RWPE1 (cell line): Measurements from ENCODE around the gene MAGI1.

Source experiments
- CTCF ChIA-PET: fragments of 350-600 bp; sonication (Branson Sonifier 250); formaldehyde crosslinking; extraction: SDS; loops from one replicate; lab custom pipeline; 2021; lab: Yijun Ruan, JAX
- POLR2A ChIA-PET: fragments of 400-600 bp; formaldehyde crosslinking; extraction: SDS; loops from one replicate; lab custom pipeline; 2020; ENCODE audit warnings: antibody characterized with exemption; ENCODE audit not compliant: low non-redundant PET; lab: Yijun Ruan, JAX
- DNase-seq: peaks from one replicate; pipeline ENCODE4 v3.0.0; 2012; ENCODE audit warnings: low spot score
- H3K27ac ChIP-seq: fragments of 450-650 bp; 2 replicates; pipeline ENCODE4 v1.5.1; 2017
- TF ChIP-seq, protein P1 (sequence below): fragments of 450-650 bp; conservative IDR thresholded peaks from 2 replicates; pipeline ENCODE4 v1.5.1; 2017; ENCODE audit warnings: low read depth, mild to moderate bottlenecking

The MAGI1 gene

DNA sequence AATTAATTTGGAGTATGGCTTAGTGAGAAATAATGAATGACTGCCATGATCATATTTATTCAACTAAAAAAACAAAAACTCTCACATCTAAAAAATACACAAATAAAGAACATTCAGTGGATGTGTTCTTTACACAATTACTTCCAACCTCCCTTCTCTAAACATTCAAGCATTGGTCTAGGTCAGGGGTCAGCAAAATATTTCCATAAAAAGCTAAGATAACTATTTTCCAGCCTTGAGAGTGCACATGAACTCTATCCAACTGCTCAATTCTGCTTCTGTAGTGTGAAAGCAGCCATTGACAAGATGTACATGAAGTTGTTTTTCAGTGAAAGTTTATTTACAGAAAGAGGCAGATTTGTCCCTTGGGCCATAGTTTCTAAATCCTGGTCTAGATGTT lies 406.3 kb downstream of the MAGI1 start:
- DNase-seq: no peak
- ChIA-PET POLR2A (no interaction called here), CTCF (no interaction called here)
- H3K27ac ChIP-seq: no peak overlapping the region
- TF ChIP-seq, protein P1, sequence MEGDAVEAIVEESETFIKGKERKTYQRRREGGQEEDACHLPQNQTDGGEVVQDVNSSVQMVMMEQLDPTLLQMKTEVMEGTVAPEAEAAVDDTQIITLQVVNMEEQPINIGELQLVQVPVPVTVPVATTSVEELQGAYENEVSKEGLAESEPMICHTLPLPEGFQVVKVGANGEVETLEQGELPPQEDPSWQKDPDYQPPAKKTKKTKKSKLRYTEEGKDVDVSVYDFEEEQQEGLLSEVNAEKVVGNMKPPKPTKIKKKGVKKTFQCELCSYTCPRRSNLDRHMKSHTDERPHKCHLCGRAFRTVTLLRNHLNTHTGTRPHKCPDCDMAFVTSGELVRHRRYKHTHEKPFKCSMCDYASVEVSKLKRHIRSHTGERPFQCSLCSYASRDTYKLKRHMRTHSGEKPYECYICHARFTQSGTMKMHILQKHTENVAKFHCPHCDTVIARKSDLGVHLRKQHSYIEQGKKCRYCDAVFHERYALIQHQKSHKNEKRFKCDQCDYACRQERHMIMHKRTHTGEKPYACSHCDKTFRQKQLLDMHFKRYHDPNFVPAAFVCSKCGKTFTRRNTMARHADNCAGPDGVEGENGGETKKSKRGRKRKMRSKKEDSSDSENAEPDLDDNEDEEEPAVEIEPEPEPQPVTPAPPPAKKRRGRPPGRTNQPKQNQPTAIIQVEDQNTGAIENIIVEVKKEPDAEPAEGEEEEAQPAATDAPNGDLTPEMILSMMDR: no peak

DNA sequence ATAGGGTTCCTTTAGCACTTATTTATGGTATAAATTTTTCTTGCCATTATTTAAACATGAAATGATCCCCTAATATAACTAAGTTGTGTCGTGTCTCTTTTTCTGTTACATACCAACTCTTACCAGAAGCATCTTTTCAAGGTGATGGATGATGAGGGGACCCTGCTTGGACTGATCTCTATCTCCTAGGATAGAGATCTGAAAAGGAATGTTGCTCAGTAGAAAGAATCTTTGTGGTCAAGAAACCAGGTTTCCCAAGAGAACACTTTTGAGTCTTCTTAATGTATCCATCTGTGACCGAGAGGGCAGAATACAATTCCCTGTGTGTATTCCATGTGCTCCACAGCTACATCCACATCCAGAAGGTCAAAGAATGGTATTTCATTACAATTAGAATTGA lies 409.7 kb downstream of the MAGI1 start:
- ChIA-PET CTCF (no interaction called here), POLR2A (no interaction called here)
- no peak for DNase-seq
- TF ChIP-seq, protein P1: no peak
- no peak overlapping the region for H3K27ac ChIP-seq

DNA sequence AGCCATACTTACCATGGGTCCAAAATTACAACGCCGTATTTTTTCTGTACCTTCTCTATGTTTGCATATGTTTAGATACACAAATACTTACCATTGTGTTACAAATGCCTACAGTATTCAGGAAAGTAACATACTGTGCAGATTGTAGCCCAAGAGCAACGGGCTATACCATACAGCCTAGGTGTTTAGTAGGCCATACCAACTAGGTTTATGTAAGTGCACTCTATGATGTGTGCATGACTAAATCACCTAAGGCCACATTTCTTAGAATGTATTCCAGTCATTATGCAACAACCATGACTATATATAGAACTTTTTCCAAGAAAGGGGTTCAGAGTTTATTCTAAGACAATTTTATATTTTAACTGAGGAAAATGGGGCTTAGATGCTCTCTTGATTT lies 411.7 kb downstream of the MAGI1 start:
- ChIA-PET POLR2A (no interaction called here), CTCF (no interaction called here)
- TF ChIP-seq, protein P1: no peak
- no peak overlapping the region for H3K27ac ChIP-seq
- no peak for DNase-seq

DNA sequence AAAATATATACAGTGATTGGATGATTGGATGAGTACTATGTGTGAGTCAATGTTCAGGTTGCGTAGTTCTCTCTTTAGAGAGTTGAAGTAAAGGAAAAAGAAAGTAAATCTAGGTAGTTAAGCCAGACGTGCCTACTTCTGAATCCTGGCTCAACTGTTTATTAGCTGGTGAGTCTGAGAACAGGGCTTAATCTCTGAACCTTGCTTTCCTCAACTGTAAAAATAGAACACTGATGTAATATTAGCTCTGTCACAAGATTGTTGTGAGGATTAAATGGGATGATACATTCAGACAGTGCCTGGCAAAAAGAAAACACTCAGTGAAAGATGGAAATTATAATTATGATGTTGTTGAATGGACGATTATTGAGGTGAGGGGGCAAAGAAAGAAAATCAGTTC lies 413.4 kb downstream of the MAGI1 start:
- no peak overlapping the region for H3K27ac ChIP-seq
- TF ChIP-seq, protein P1: no peak
- DNase-seq: no peak
- CTCF ChIA-PET: no interaction called here
- POLR2A ChIA-PET: no interaction called here

DNA sequence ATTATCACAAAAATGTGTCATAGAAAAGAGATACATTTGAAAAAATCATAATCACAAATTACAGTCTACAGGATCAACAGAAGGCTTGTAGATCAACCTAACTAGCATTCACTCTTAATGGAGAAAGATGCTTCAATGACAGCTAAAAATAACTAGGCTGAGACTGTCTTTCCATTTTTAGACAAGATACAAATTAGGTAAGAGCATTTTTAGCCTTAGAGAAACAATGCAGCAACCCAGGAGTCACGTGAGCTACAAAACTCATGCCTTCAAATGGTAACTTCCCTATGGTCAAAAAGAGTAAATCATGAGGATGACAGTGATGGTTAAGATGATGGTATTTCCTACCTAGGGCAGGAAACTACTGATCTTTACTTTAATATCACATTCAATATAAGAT lies 415.4 kb downstream of the MAGI1 start:
- DNase-seq: no peak
- TF ChIP-seq, protein P1: no peak
- H3K27ac ChIP-seq: no peak overlapping the region
- ChIA-PET CTCF (interaction anchor here (0.5 kb wide), 1 partner anchor 503 kb away, joined by 4 read pairs; no protein-coding TSS in a partner anchor), POLR2A (no interaction called here)

DNA sequence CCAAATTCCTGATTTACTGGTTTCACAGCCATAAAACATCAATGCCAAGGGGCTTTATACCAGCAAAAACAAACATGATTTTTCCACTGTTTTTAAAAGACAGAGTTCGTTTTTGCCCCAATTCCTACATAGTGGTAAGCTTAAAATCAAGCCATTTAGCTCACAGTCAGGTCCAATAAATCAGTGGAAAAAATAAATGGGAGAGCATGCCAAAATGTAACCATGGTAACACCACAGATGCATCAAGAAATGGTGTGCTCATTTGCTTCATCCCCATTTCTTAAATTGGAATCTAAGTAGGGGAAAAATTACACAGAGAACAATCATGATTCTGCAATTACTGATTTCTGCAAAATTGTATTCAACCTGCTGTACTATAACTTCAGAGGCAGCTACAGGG lies 418.8 kb downstream of the MAGI1 start:
- ChIA-PET CTCF (interaction anchor here (0.6 kb wide), 1 partner anchor 13 kb away, joined by 3 read pairs; no protein-coding TSS in a partner anchor), POLR2A (no interaction called here)
- DNase-seq: no peak
- TF ChIP-seq, protein P1: no peak
- H3K27ac ChIP-seq: no peak overlapping the region
